ENCODE results near the gene TRMT61A. TPM values are rescaled to one million over a fixed set of nuclear protein-coding genes. Genes with fewer than 3 reads are reported as not detected.
A peak's percentile ranks its signal among the peaks of the same experiment; 100 is the strongest.

TRMT61A gene
- total and polyA plus RNA-seq, 9 of the 15 experiments (the other 6 are each of a cell fraction or from before 2014, with no cell fraction given): 0.10 to 24.8 (median 5.1) TPM

DNA sequence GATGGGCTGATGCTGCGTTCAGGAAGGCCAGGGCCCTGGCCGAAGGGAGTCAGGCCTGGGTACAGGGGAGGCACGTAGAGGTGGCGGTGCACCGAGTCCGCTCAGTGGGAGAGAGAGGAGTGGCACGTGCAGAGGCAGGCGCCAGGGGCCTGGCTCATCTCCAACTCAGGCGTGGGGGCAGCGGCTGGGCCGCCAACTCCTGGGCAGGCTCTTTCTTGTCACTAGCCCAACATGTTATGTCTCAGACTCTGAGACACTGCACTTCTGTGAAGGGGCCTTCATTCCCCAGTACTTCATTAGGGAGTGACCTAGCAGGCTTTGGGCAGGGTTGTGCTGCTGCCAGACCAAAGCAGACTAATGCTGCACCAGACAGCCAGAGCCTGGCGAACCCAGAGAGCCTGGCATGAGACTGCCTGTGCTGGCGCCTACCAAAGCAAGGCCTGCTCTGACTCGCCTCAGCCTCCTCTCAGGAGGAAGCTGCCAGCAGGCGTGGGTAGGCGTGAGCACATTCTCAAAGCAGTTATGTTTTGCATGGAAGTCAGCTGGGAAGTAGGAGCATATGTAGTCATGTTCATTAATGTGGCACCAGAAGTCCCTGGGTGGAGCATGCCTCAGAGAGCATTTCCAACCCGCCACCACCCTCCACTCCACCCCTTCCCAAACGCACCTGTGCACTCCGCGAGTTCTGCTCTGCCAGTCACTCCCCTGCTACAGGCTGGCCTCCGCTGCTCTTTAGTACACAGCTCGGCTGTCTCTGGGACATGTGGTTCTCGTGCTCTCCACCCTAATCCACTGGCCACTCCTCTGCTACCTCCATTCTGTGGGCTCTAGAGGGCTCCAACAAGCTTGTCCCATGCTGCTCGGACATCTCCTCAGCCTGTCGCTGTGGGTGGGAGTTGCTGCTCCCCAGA lies 16.0 kb upstream of the TRMT61A start:
- FAIRE-seq (no peak), ATAC-seq (peak; percentile 52), DNase-seq (ENCODE audit: extremely low read depth in 1 of 4, low spot score in 3 of 4) (no peak)
- intact Hi-C loops (cut with micrococcal nuclease) (no loop called here), in situ Hi-C loops (cut with MboI) (no loop called here)
- no peaks in the 10 kb centered on the region for H3K79me2 ChIP-seq (ENCODE audit: control insufficient read depth, insufficient read depth, low read length)
- POLR2A ChIA-PET: interaction anchor here (0.6 kb wide), 2 partner anchors 20 to 65 kb away, joined by 3 read pairs; no protein-coding TSS in a partner anchor
- H2AFZ ChIP-seq (ENCODE audit: low read depth, low read length): no peak overlapping the region
- 74% methylated on average over 17 of the region's 25 CpGs for WGBS (ENCODE audit: insufficient coverage, low coverage, missing lambda C conversion rate)
- H3K9me3 ChIP-seq (replicated peaks; ENCODE audit: control insufficient read depth, insufficient read depth, low read depth, low read length): no peaks in the 10 kb centered on the region
- H3K9me1 ChIP-seq (ENCODE audit: control insufficient read depth, insufficient read depth, low read length): no peaks in the 10 kb centered on the region
- peaks cover 2 to 27% of the 10 kb centered on the region in 2 experiments; a peak in 3 of 5 replicates for H3K4me1 ChIP-seq (replicated peaks in 1 of 2; ENCODE audit: control insufficient read depth in 2 of 2, insufficient read depth in 2 of 2, low read length in 2 of 2)
- H3K4me3 ChIP-seq: no peak overlapping the region
- H3K9ac ChIP-seq (ENCODE audit: insufficient read depth in 1 of 2, low read depth in 2 of 2, low read length in 2 of 2): no peak overlapping the region
- H4K20me1 ChIP-seq (replicated peaks; ENCODE audit: control insufficient read depth, insufficient read depth, low read length): no peaks in the 10 kb centered on the region
- H3K4me2 ChIP-seq (ENCODE audit: insufficient read depth, low read length): no peak overlapping the region
- peaks cover 13% of the 10 kb centered on the region; the same call in 2 of the 3 replicates for H3K36me3 ChIP-seq (ENCODE audit: control insufficient read depth, insufficient read depth, low read length)
- no peak for TF ChIP-seq BRD9 (IDR thresholded peaks at IDR 0.05; ENCODE audit: low read depth, partially characterized antibody)
- no peak for TF ChIP-seq SMAD1 (IDR thresholded peaks at IDR 0.05; ENCODE audit: low read depth, low read length, partially characterized antibody)
- TF ChIP-seq HCFC1 (IDR thresholded peaks at IDR 0.05; ENCODE audit: low read depth, low read length): no peak
- TF ChIP-seq, protein P1, sequence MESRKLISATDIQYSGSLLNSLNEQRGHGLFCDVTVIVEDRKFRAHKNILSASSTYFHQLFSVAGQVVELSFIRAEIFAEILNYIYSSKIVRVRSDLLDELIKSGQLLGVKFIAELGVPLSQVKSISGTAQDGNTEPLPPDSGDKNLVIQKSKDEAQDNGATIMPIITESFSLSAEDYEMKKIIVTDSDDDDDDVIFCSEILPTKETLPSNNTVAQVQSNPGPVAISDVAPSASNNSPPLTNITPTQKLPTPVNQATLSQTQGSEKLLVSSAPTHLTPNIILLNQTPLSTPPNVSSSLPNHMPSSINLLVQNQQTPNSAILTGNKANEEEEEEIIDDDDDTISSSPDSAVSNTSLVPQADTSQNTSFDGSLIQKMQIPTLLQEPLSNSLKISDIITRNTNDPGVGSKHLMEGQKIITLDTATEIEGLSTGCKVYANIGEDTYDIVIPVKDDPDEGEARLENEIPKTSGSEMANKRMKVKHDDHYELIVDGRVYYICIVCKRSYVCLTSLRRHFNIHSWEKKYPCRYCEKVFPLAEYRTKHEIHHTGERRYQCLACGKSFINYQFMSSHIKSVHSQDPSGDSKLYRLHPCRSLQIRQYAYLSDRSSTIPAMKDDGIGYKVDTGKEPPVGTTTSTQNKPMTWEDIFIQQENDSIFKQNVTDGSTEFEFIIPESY (CRISPR knock-in tag; IDR thresholded peaks at IDR 0.05): peak; percentile 84
- no peak for TF ChIP-seq CHD2 (IDR thresholded peaks at IDR 0.05; ENCODE audit: low read depth, low read length)
- TF ChIP-seq, protein P2, sequence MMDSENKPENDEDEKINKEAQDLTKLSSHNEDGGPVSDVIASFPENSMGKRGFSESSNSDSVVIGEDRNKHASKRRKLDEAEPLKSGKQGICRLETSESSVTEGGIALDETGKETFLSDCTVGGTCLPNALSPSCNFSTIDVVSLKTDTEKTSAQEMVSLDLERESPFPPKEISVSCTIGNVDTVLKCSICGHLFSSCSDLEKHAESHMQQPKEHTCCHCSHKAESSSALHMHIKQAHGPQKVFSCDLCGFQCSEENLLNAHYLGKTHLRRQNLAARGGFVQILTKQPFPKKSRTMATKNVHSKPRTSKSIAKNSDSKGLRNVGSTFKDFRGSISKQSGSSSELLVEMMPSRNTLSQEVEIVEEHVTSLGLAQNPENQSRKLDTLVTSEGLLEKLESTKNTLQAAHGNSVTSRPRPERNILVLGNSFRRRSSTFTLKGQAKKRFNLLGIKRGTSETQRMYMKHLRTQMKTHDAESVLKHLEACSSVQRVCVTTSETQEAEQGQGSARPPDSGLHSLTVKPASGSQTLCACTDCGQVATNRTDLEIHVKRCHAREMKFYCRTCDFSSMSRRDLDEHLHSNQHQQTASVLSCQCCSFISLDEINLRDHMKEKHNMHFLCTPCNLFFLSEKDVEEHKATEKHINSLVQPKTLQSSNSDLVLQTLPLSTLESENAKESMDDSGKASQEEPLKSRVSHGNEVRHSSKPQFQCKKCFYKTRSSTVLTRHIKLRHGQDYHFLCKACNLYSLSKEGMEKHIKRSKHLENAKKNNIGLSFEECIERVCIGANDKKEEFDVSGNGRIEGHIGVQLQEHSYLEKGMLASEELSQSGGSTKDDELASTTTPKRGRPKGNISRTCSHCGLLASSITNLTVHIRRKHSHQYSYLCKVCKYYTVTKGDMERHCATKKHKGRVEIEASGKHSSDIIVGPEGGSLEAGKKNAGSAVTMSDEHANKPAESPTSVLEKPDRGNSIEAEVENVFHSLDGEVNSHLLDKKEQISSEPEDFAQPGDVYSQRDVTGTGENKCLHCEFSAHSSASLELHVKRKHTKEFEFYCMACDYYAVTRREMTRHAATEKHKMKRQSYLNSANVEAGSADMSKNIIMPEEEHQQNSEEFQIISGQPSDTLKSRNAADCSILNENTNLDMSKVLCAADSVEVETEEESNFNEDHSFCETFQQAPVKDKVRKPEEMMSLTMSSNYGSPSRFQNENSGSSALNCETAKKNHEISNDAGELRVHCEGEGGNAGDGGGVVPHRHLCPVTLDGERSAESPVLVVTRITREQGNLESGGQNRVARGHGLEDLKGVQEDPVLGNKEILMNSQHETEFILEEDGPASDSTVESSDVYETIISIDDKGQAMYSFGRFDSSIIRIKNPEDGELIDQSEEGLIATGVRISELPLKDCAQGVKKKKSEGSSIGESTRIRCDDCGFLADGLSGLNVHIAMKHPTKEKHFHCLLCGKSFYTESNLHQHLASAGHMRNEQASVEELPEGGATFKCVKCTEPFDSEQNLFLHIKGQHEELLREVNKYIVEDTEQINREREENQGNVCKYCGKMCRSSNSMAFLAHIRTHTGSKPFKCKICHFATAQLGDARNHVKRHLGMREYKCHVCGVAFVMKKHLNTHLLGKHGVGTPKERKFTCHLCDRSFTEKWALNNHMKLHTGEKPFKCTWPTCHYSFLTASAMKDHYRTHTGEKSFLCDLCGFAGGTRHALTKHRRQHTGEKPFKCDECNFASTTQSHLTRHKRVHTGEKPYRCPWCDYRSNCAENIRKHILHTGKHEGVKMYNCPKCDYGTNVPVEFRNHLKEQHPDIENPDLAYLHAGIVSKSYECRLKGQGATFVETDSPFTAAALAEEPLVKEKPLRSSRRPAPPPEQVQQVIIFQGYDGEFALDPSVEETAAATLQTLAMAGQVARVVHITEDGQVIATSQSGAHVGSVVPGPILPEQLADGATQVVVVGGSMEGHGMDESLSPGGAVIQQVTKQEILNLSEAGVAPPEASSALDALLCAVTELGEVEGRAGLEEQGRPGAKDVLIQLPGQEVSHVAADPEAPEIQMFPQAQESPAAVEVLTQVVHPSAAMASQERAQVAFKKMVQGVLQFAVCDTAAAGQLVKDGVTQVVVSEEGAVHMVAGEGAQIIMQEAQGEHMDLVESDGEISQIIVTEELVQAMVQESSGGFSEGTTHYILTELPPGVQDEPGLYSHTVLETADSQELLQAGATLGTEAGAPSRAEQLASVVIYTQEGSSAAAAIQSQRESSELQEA (IDR thresholded peaks at IDR 0.05; ENCODE audit: low read depth): no peak
- no peak for TF ChIP-seq TGIF2 (CRISPR knock-in tag; IDR thresholded peaks at IDR 0.05)
- peak; percentile 55; the same call in 1 of the 2 replicates for TF ChIP-seq POLR2G (IDR thresholded peaks at IDR 0.05; ENCODE audit: low read depth, low read length)
- H3K27me3 ChIP-seq (ENCODE audit: control insufficient read depth in 2 of 2, insufficient read depth in 2 of 2, low read length in 2 of 2): no peaks in the 10 kb centered on the region
- H3K27ac ChIP-seq (ENCODE audit: extremely low read depth, low read depth, low read length): no peak overlapping the region
- no TSS peak for BruUV-seq (replicated peaks)
- CTCF ChIA-PET (ENCODE audit: low intra/inter-chr PET ratio): no interaction called here

Measured in K562 (cell line).